Measurements from ENCODE around the gene POTEM.
"Not testable (repeated sequence)": the region's sequence is repeated elsewhere in the genome, so short reads cannot be mapped to it uniquely, and the experiment has no call there.

Gene POTEM

DNA sequence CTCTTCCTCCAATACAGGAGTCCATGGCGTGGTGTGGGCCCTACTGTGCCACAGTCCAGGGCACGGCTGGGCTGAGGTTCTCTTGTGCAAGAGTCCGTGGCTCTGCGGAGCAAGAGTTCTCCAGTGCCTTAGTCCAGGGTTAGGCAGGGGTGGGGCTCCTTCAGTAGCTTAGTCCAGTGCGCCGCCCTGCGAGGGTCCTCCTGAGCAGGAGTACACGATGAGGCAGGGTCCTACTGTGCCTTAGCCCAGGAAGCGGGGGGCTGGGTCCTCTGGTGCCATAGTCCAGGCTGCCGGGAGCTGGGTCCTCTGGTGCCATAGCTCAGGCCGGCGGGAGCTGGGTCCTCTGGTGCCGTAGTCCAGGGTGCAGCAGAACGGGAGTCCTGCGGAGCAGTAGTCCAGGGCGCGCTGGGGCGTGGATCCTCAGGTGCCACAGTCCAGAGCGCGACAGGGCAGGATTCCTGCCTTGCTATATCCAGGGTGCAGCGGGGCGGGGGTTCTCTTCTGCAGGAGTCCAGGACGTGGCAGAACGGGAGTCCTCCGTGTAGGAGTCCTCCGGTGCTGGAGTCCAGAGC, 69.7 kb downstream of the POTEM start:
- DNase-seq (ENCODE audit: low read depth, low spot score) = not testable (repeated sequence)

DNA sequence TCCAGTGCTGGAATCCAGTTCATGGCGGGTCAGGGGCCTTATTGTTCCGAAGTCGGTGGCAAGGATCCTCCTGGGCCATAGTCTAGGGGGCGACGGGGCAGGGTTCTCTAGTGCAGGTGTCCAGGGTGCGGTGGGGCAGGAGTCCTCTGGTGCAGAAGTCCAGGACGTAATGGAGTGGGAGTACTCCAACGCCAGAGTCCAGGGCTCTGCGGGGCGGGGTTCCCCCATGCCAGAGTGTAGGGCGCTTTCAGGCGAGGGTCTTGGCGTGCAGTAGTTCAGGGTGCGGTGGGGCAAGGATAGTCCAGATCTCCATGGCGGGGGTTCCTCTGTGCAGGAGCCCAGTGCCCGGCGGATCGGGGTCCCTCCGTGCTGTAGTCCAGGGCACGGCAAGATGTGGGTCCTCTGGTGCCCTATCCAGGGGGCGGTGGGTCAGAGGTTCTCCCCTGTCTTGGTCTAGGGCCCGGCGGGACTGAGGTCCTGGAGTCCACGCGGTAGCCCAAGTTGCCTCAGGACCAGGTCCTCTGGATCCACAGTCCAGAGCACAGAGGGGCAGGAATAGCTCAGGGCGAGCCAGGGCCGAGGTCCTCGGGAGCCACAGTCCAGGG, 70.9 kb downstream of the POTEM start:
- not testable (repeated sequence) for DNase-seq (ENCODE audit: low read depth, low spot score)

- not testable (repeated sequence) for DNase-seq (ENCODE audit: low read depth, low spot score)
These were observed 71.6 kb downstream of the POTEM start for GRCh38 chr14:19038785-19039184.

- DNase-seq (ENCODE audit: low read depth, low spot score) = not testable (repeated sequence)
These were observed 76.2 kb downstream of the POTEM start for GRCh38 chr14:19043384-19043783.
